ENCODE measurements around the gene GLG1. TPM values are rescaled to one million over a fixed set of nuclear protein-coding genes. Genes with fewer than 3 reads are reported as not detected.
"Not testable (repeated sequence)": the region's sequence is repeated elsewhere in the genome, so short reads cannot be mapped to it uniquely, and the experiment has no call there.

The GLG1 gene
- total RNA-seq, 1 experiment from 2014 or later, result 135 TPM

GRCh38 chr16:74546112-74546511, 60.8 kb downstream of the GLG1 start:
- not testable (repeated sequence) for H4K5ac ChIP-seq (ENCODE audit: insufficient read length, low read depth, low read length); H2AFZ ChIP-seq (ENCODE audit: low read length); H3T11ph ChIP-seq (ENCODE audit: low read length); H3K9me3 ChIP-seq (ENCODE audit: control insufficient read depth, low read depth, low read length); H3K27me3 ChIP-seq (ENCODE audit: insufficient read depth, low read length); H3K4me2 ChIP-seq (ENCODE audit: insufficient read depth, insufficient read length, low read length); H3K23me2 ChIP-seq (ENCODE audit: insufficient read length, low read depth, low read length, poor library complexity, severe bottlenecking); H3K23ac ChIP-seq (ENCODE audit: insufficient read length, low read depth, low read length); H3K79me1 ChIP-seq (ENCODE audit: insufficient read depth, low read depth, low read length, poor library complexity, severe bottlenecking); H2BK5ac ChIP-seq (ENCODE audit: insufficient read length, low read length); H2AK5ac ChIP-seq (ENCODE audit: insufficient read length, low read length); H3K9ac ChIP-seq (ENCODE audit: extremely low read depth, insufficient read length, low read length); H2BK15ac ChIP-seq (ENCODE audit: low read depth, low read length); H4K91ac ChIP-seq (ENCODE audit: insufficient read length, low read depth, low read length); H3K4me3 Mint-ChIP-seq; H2BK20ac ChIP-seq (ENCODE audit: low read depth, low read length, poor library complexity, severe bottlenecking); H3K4me1 ChIP-seq (ENCODE audit: insufficient read depth, low read length); H2BK120ac ChIP-seq (ENCODE audit: low read depth, low read length, poor library complexity, severe bottlenecking); H3K14ac ChIP-seq (ENCODE audit: insufficient read depth, low read length); H3K18ac ChIP-seq (ENCODE audit: insufficient read length, low read depth, low read length); H4K8ac ChIP-seq (replicated peaks; ENCODE audit: insufficient read length, low read depth, low read length); H2BK12ac ChIP-seq (ENCODE audit: insufficient read length, low read depth, low read length); H3K9me3 Mint-ChIP-seq; H4K20me1 ChIP-seq (ENCODE audit: control insufficient read depth, insufficient read depth, insufficient read length); H3K27me3 Mint-ChIP-seq (ENCODE audit: low read depth); H3K4ac ChIP-seq (ENCODE audit: low read depth, low read length); H3K27ac ChIP-seq (ENCODE audit: insufficient read length, low read depth, low read length); H3K56ac ChIP-seq (ENCODE audit: insufficient read length, low read depth, low read length); H3K36me3 Mint-ChIP-seq (ENCODE audit: insufficient read depth in 1 of 3, low read depth in 3 of 3); H3K79me2 ChIP-seq (ENCODE audit: insufficient read depth, low read length)
- peak; percentile 27; the same call in 2 of the 3 replicates for TF ChIP-seq CTCF (conservative IDR thresholded peaks at IDR 0.05)
- Mint-ChIP-seq H3K4me1 (peaks cover 15% of the 10 kb centered on the region in 2 experiments), H3K27ac (peak overlapping the region in 2 of 3 experiments; percentile 55 to 77; a peak in 1 of 7 replicates)
- peak; percentile 44 for DNase-seq
- no CpG with 5 or more reads among the region's 4 CpGs for WGBS (ENCODE audit: extremely low coverage, insufficient read length, low lambda C conversion rate)

GRCh38 chr16:74542911-74543578, 63.9 kb downstream of the GLG1 start:
- not testable (repeated sequence) for H2BK12ac ChIP-seq (ENCODE audit: insufficient read length, low read depth, low read length); H2BK15ac ChIP-seq (ENCODE audit: low read depth, low read length); H4K8ac ChIP-seq (replicated peaks; ENCODE audit: insufficient read length, low read depth, low read length); H3K23ac ChIP-seq (ENCODE audit: insufficient read length, low read depth, low read length); H3K4me2 ChIP-seq (ENCODE audit: insufficient read depth, insufficient read length, low read length); H2BK20ac ChIP-seq (ENCODE audit: low read depth, low read length, poor library complexity, severe bottlenecking); H3K18ac ChIP-seq (ENCODE audit: insufficient read length, low read depth, low read length); H3K4ac ChIP-seq (ENCODE audit: low read depth, low read length); H3K23me2 ChIP-seq (ENCODE audit: insufficient read length, low read depth, low read length, poor library complexity, severe bottlenecking); H3K27me3 ChIP-seq (ENCODE audit: insufficient read depth, low read length); H3K27me3 Mint-ChIP-seq (ENCODE audit: low read depth); H3K79me2 ChIP-seq (ENCODE audit: insufficient read depth, low read length); H3K14ac ChIP-seq (ENCODE audit: insufficient read depth, low read length); H2AK5ac ChIP-seq (ENCODE audit: insufficient read length, low read length); H3K9me3 ChIP-seq (ENCODE audit: control insufficient read depth, low read depth, low read length); H3T11ph ChIP-seq (ENCODE audit: low read length); H2AFZ ChIP-seq (ENCODE audit: low read length); DNase-seq; H3K4me1 ChIP-seq (ENCODE audit: insufficient read depth, low read length); H3K56ac ChIP-seq (ENCODE audit: insufficient read length, low read depth, low read length); H3K27ac Mint-ChIP-seq; H4K91ac ChIP-seq (ENCODE audit: insufficient read length, low read depth, low read length); H2BK5ac ChIP-seq (ENCODE audit: insufficient read length, low read length); H3K27ac ChIP-seq (ENCODE audit: insufficient read length, low read depth, low read length); H3K9me3 Mint-ChIP-seq; H2BK120ac ChIP-seq (ENCODE audit: low read depth, low read length, poor library complexity, severe bottlenecking); H4K20me1 ChIP-seq (ENCODE audit: control insufficient read depth, insufficient read depth, insufficient read length); H3K4me3 Mint-ChIP-seq; H3K36me3 Mint-ChIP-seq (ENCODE audit: insufficient read depth in 1 of 3, low read depth in 3 of 3); H3K9ac ChIP-seq (ENCODE audit: extremely low read depth, insufficient read length, low read length); H3K79me1 ChIP-seq (ENCODE audit: insufficient read depth, low read depth, low read length, poor library complexity, severe bottlenecking); H4K5ac ChIP-seq (ENCODE audit: insufficient read length, low read depth, low read length)
- peaks cover 15% of the 10 kb centered on the region in 2 experiments for H3K4me1 Mint-ChIP-seq
- WGBS (ENCODE audit: extremely low coverage, insufficient read length, low lambda C conversion rate), result no CpG with 5 or more reads among the region's 3 CpGs

Data from H9 (cell line).